Body of pancreas (tissue), 4 donors: ENCODE results near the gene SPDYE3.

ENCODE experiments used
- POLR2A ChIP-seq, 3 donors: fragments of 450-650 bp; IDR thresholded peaks; one replicate each; pipeline ENCODE4 v1.6.1; 2016; ENCODE audit warnings: antibody characterized with exemption in 3 of 3, mild to moderate bottlenecking in 2 of 3
- TF ChIP-seq, protein P1 (sequence below), 7 experiments: fragments of 450-650 bp in 4 of 7; fragments of 200-600 bp in 3 of 7; sonication (generic) in 3 of 7; IDR thresholded peaks; one replicate each; pipeline ENCODE4 v1.5.1; 2016 to 2019; ENCODE audit warnings: antibody characterized with exemption in 7 of 7

DNA sequence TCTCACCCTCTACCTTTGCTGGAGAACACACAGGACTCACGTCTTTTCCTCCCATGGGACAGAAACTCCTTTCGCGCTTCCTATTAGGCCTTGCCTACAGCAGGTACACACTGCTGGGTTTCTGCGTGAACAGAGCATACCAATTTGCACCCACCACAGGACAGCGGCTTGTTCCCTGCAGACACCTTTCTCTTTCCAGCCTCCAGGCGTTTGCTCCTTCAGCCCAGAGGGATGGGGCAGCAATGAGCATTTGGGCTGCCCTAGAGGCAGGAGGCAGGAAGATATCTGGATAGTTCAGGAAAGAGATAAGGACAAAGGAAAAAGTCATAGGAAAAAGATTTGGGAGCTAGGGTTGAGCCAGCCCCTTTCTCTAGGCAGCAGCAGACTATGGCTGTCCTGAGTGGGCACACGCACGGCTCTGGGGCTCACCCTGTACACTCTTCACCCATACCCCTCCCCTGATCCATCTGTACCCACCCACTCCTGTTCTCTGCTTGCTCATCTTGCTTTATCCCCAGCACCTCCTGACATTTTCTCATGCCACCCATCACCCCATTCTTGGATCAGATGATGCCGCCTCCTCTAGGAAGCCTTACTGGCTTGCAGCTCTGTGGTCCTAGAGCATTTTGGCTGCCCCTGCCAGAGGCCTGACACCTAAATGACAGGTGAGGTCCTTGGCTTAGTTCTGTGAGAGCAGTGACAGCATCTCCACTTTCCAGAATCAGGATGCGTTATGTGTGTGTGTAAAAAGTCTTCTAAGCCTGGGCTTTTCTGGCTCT lies 40.7 kb upstream of the SPDYE3 start:
- TF ChIP-seq, protein P1, sequence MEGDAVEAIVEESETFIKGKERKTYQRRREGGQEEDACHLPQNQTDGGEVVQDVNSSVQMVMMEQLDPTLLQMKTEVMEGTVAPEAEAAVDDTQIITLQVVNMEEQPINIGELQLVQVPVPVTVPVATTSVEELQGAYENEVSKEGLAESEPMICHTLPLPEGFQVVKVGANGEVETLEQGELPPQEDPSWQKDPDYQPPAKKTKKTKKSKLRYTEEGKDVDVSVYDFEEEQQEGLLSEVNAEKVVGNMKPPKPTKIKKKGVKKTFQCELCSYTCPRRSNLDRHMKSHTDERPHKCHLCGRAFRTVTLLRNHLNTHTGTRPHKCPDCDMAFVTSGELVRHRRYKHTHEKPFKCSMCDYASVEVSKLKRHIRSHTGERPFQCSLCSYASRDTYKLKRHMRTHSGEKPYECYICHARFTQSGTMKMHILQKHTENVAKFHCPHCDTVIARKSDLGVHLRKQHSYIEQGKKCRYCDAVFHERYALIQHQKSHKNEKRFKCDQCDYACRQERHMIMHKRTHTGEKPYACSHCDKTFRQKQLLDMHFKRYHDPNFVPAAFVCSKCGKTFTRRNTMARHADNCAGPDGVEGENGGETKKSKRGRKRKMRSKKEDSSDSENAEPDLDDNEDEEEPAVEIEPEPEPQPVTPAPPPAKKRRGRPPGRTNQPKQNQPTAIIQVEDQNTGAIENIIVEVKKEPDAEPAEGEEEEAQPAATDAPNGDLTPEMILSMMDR (IDR thresholded peaks at IDR 0.05), result no peak
- no peak for TF ChIP-seq POLR2A (IDR thresholded peaks at IDR 0.05)
